Measurements from ENCODE around the gene SLC35B2. TPM values are rescaled to one million over a fixed set of nuclear protein-coding genes. Genes with fewer than 3 reads are reported as not detected.

The SLC35B2 gene
- total RNA-seq, 1 experiment from 2014 or later, result 105 TPM

- TF ChIP-seq REST (IDR thresholded peaks at IDR 0.05; ENCODE audit: insufficient read depth in 1 of 2, low read depth in 2 of 2, low read length in 1 of 2) (no peak), SIN3A (IDR thresholded peaks at IDR 0.05; ENCODE audit: borderline replicate concordance, insufficient read depth, low read depth, low read length) (no peak), TCF7L2 (IDR thresholded peaks at IDR 0.05; ENCODE audit: low read depth, low read length) (no peak), POLR2AphosphoS5 (IDR thresholded peaks at IDR 0.05; ENCODE audit: low read depth, low read length) (no peak), CTCF (IDR thresholded peaks at IDR 0.05) (no peak)
- intact Hi-C loops (cut with micrococcal nuclease; ENCODE audit: unreplicated experiment) (loop anchor here (5.0 kb wide), 1 partner anchor 44 kb away; no protein-coding TSS in a partner anchor), in situ Hi-C loops (cut with HindIII; ENCODE audit: low pct_unique_long_range_greater_than_20kb, low sequenced_read_pairs) (no loop called here)
- Histone ChIP-seq H3K9me3 (ENCODE audit: control insufficient read depth, insufficient read depth, low read depth, low read length) (no peaks in the 10 kb centered on the region), H3K27me3 (ENCODE audit: control insufficient read depth, insufficient read depth, low read length) (no peaks in the 10 kb centered on the region), H3K4me3 (ENCODE audit: low read depth in 2 of 2, low read length in 2 of 2) (peak overlapping the region in 1 of 2 experiments; percentile 83; a peak in 2 of 4 replicates), H3K27ac (ENCODE audit: low read length) (peak overlapping the region; percentile 78), H3K36me3 (ENCODE audit: control insufficient read depth, insufficient read depth, low read length) (no peaks in the 10 kb centered on the region), H3K4me1 (ENCODE audit: control insufficient read depth, insufficient read depth, low read length) (peaks cover 61% of the 10 kb centered on the region)
- ChIA-PET POLR2A (no interaction called here), CTCF (interaction anchor here (1.0 kb wide), 2 partner anchors 14 to 34 kb away, joined by 3 to 4 read pairs; no protein-coding TSS in a partner anchor)
- DNase-seq (ENCODE audit: low read depth, low spot score) (no peak), ATAC-seq (no peak)
- no TSS peak for BruUV-seq (replicated peaks)
Measured at GRCh38 chr6:44220913-44221290, 36.4 kb downstream of the SLC35B2 start.

GRCh38 chr6:44219815-44220784, 37.2 kb downstream of the SLC35B2 start:
- ChIA-PET CTCF (no interaction called here), POLR2A (interaction anchor here (0.6 to 0.8 kb wide), 3 partner anchors 37 to 1240 kb away, joined by 3 to 13 read pairs (median 7); no protein-coding TSS in a partner anchor)
- Histone ChIP-seq H3K4me3 (ENCODE audit: low read depth in 2 of 2, low read length in 2 of 2) (peak overlapping the region; percentile 57), H3K36me3 (ENCODE audit: control insufficient read depth, insufficient read depth, low read length) (no peaks in the 10 kb centered on the region), H3K27ac (ENCODE audit: low read length) (peak overlapping the region; percentile 78), H3K27me3 (ENCODE audit: control insufficient read depth, insufficient read depth, low read length) (no peaks in the 10 kb centered on the region), H3K4me1 (ENCODE audit: control insufficient read depth, insufficient read depth, low read length) (peaks cover 54% of the 10 kb centered on the region), H3K9me3 (ENCODE audit: control insufficient read depth, insufficient read depth, low read depth, low read length) (no peaks in the 10 kb centered on the region)
- TF ChIP-seq CTCF (IDR thresholded peaks at IDR 0.05), result no peak
- no peak for TF ChIP-seq POLR2AphosphoS5 (IDR thresholded peaks at IDR 0.05; ENCODE audit: low read depth, low read length)
- no peak for TF ChIP-seq REST (IDR thresholded peaks at IDR 0.05; ENCODE audit: insufficient read depth in 1 of 2, low read depth in 2 of 2, low read length in 1 of 2)
- no peak for TF ChIP-seq TCF7L2 (IDR thresholded peaks at IDR 0.05; ENCODE audit: low read depth, low read length)
- no peak for TF ChIP-seq SIN3A (IDR thresholded peaks at IDR 0.05; ENCODE audit: borderline replicate concordance, insufficient read depth, low read depth, low read length)
- no peak for DNase-seq (ENCODE audit: low read depth, low spot score)
- no TSS peak for BruUV-seq (replicated peaks)
- in situ Hi-C loops (cut with HindIII; ENCODE audit: low pct_unique_long_range_greater_than_20kb, low sequenced_read_pairs), result no loop called here
- intact Hi-C loops (cut with micrococcal nuclease; ENCODE audit: unreplicated experiment), result loop anchor here (5.0 kb wide), 1 partner anchor 43 kb away; no protein-coding TSS in a partner anchor
- no peak for ATAC-seq

Data from Panc1 (cell line).